GM18505 (cell line): Measurements from ENCODE around the gene ADORA2A.

Source experiments
- ATAC-seq: cut with Tn5 transposase; IDR thresholded peaks from one replicate; pipeline ENCODE4 v1.9.1; 2021; ENCODE audit not compliant: unreplicated experiment
- POLR2A ChIP-seq: IDR thresholded peaks from 4 replicates; pipeline ENCODE4 v1.6.1; 2011; ENCODE audit warnings: borderline replicate concordance; ENCODE audit not compliant: insufficient read depth, insufficient read length; ENCODE audit errors: extremely low read depth

The ADORA2A gene

DNA sequence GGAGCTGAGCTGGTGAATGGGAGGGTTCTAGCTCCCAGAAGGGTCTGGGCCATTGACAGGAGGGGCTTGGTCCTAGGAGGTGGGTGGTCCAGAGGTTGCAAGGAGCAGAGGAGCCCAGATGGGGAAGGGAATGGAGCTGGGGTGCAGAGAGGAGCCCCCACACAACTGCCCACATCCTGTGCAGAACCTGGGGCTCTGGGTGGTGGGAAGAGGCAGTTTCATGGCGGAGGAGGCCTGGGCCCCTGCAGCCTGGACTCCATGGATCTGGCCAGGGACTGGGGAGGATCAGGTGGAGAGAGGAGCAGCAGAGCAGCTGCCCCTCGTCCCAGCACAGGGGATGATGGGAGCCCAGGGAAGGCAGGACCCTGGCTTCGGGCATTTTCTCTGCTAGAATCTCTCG, 963 bp upstream of the ADORA2A start:
- ATAC-seq, result no peak

DNA sequence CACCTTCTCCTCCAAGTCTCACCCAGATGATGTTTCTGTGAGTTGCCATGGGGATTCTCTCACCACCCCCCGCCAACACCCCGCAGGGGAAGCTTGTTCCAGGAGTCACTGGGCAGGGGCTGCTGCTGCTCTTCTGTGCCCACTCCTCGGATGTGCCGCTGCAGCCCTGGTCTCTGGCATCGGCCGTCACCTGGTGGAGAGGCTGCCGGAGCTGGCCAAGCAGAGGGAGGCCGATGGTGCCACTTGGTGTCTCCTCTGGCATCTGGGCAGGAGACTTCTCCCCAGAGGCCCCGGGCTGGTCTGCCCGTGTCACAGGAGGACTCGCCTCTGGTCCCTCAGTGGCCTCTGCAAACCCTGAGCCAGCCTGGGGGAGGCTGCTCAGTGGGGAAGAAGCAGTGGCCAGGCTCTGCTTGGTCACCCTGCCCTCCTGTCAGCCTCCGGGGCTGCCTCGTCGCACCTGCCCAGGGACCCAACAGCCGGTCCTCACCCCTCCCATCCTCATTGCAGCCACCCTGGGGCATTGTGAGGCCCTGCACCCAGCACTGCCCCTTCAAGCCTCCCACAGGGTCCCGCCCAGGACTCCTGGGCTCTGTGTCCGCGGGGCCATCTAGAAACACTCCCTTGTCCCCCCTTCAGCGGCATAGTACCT, 424 bp upstream of the ADORA2A start:
- no peak for ATAC-seq
- no peak for TF ChIP-seq POLR2A

More for the DNA sequence above, 963 bp upstream of the ADORA2A start:
- TF ChIP-seq POLR2A, result no peak

DNA sequence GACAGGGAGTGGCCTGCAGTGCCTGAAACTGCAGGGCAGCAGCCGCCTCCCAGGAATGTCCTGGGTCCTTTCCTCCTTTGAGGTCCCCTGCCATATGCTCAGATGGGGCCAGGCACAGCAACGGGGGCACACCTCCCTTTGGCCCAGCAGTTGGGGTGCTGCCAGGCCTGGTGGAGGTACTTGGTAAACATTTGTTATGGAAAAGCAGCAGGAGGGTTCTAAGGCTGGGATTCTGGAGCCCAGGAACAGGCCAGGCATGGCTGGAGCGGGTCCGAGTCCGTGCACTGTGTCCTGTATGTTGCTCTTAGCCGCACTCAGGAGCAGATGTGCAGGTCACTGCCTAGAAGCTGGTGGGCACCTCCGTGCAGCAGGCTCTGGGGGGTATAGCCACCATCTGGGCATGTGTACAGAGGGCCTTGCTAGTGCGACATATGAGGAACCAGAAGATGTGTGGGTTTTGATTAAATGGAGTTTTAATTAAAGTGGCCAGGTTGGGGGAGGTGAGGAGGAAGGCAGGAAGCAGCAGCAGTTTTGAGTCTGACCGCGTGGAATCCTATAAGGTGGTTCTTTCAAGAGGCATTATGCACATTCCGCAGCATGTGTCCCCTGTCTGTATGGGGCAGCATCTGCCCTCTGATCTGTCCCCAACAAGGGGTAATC, 1.5 kb downstream of the ADORA2A start:
- no peak for TF ChIP-seq POLR2A

DNA sequence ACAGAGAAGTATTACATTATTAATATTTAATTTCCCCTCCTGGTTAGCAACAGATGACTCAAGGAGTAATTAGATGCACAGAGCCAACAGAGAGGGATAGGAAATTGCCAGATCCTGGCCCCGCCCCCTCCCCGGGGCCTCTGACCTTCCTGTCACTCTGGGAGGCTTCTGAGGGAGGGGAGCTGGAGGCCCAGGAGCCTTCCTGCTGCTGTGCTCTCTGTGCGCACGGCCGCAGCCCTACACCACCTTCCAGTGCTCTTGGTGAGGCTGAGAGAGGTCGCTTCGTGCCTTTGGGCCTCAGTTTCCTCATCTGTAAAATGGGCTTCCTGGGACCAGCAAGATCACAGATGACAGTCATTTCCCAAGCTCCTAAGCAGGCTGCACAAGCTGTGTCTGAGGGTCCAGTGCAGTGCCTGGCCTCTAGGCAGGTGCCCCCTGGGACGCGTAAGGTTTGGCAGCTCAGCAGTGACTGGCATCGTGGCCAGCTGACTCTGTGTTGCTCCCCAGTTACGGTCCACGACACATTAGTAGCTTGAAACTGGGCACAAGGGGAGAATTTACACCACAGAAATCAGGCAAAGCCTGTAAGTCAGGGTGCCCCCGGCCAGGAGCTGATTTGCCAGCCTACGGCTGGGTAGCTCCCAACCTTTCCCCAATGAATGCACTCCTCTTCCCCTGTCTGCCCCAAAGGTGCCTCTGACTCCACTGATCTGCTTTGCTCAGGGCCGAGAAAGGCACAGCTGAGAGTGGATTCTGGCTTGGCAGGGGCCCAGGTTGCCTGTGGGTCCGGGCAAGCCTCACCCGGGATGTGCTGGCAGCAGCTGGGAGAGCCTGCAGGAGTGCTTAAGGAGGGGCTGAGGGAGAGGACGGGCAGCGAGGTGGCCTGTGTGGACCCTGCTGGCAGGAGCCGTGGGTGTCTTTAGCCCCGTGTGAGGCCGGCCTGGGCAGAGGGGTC, 2.3 kb downstream of the ADORA2A start:
- TF ChIP-seq POLR2A, result no peak
- no peak for ATAC-seq

More for the DNA sequence above, 1.5 kb downstream of the ADORA2A start:
- no peak for ATAC-seq

DNA sequence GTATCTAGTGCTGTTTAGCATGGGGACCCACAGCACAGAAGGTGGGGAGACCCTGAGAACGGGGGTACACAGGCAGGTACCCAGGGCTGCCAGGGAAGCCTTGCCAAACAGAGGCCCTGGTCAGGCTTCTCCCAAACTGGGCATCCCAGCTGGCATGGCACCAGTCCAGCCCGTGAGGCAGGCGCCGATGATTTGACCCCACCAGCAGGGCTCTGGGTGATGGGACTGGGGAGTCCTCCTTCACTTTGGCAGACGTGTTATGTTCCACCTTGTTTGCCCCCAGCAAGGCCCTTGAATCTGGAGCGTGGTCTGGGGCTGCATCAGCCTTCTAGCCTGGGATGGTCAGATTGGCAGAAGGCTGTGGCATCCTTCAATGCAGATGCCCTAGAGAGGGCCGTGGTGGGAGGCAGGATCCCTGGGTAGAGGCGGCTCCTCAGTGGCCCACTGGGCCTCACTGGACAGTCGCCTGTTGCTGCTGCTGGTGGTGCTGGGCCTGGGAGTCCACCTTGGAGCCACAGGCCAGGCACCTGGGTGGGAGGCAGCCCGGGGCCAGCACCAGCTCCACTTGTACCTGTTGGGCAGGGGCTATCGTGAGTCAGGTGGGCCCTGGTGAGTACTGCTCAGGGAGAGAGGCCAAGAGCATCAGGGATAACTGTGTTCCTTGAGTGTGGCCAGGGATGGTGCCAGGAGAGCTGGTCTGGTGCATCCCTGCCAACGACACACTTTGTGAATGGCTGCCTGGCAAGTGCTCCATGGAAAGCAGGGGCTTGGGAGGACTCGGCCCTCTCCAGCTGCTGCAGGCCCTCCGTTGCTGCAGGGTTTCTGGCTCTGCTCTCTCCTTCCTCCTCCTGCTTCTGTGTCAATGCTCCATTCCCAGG, 3.3 kb downstream of the ADORA2A start:
- TF ChIP-seq POLR2A, result no peak
- no peak for ATAC-seq

DNA sequence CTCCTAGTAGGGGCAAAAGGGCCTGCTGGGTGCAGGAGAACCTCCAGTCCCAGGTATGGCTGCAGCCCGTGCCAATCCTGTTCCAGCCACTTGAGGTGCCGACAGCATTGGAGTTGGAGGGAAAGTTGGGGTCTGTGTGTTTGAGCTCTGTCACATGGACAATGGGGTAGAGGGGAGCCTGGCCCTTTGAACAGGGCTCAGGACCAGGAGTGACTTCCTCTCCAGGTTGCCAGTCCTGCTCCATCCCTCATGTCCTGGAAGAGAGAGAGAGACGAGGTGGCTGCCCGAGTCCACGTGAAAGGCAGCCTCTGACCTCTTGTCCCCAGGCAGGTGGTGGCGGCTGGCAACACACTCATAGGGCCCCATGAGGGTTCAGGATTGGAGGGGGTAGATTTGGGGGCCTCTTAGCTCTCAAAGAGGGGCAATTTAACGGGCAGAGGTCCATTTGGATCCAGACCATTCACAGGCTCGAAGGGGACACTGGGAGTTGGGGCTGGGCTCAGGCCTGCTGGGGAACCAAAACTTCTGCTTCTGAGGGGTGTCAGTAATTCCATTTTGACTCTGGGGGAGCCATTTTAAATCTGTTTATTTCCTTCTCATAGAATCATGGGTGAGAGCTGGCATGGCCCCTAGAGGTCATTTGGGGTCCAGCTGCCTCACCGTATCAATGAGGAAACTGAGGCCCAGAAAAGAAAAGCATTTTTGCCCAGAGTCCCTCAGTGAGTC, 4.1 kb downstream of the ADORA2A start:
- TF ChIP-seq POLR2A, result no peak

DNA sequence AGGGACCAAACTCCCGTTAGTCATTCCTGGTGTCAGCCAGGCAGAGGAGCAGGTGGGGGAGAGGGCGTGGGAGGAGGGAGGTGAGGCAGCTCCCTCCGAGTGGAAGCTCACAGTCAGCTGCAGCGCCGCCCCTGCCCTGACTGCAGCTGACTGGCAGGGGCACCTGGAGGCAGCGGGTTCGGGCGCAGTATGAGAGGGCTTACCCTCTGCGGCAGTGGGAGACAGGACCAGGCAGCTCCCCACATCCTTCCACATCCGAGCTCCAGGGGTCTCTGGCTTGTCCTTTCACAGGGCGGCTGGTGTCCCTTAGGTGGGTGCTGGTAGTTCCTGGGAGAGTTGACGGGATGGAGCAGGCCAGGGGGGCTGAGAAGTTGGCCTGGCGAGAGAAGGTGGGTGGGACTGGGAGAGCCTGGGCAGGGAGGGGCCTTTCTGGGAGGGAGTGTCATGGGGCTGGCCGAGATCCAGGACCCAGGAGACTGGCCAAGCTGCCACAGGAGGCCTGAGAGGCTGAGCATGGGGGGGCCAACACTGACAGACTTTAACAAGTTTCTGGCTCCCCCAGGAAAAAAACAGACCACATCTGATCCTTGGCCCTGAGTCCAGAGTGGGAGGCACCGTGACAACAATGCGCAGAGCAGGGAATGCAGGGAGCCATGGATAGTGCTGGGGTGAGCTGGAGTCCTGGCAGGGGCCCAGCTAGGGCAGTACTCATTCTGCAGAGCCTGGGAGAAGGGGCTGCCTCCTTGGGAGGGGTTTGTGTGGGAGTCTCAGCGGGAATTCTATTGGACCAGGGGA, 4.9 kb downstream of the ADORA2A start:
- no peak for ATAC-seq
- no peak for TF ChIP-seq POLR2A

More for the DNA sequence above, 4.1 kb downstream of the ADORA2A start:
- no peak for ATAC-seq

DNA sequence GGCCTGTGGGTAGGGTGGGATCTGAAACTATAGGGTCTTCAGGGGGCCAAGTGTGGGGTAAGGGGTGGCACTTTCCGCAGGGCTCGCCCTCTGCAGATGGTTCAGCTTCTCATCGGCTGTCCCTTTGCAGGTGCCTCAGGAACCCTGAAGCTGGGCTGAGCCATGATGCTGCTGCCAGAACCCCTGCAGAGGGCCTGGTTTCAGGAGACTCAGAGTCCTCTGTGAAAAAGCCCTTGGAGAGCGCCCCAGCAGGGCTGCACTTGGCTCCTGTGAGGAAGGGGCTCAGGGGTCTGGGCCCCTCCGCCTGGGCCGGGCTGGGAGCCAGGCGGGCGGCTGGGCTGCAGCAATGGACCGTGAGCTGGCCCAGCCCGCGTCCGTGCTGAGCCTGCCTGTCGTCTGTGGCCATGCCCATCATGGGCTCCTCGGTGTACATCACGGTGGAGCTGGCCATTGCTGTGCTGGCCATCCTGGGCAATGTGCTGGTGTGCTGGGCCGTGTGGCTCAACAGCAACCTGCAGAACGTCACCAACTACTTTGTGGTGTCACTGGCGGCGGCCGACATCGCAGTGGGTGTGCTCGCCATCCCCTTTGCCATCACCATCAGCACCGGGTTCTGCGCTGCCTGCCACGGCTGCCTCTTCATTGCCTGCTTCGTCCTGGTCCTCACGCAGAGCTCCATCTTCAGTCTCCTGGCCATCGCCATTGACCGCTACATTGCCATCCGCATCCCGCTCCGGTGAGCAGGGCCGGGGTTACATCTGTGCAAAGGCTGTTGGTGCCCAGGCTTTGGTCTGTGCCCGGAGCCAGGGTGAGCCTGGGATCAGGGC, 5.8 kb downstream of the ADORA2A start:
- TF ChIP-seq POLR2A, result no peak
- no peak for ATAC-seq

DNA sequence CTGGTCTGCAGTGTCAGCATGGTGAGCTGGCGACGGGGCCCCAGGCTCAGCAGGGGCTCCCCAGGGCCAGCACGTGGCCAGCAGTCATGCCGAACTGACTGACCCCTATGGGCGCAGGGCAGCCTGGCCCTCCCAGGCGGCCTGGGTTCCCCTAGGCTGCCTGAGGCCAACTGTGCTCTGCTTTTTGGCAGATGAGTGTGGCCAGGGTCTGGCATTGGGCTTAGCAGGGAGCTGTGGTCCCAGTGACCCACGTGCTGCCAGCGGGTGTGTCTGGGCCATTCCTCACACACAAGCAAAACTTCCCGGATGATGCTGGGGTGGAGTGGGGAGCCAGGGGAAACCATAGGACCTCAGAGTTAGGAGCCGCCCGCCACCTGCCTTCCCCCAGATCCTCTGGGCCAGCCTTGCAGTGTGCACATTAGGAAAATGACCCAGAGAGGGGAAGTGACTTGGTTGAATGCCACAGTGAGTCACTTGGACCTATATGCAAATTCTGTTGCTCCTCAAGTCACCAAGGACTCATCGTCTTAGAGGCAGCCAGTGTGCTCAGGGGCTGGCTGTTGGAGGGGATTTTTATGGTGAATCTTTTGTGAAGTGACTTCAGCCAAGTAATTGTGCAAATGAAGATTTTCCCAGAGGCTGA, 6.5 kb downstream of the ADORA2A start:
- peak; percentile 86 for TF ChIP-seq POLR2A
- peak; percentile 59 for ATAC-seq
